Measurements from ENCODE around the gene TYMS.

The TYMS gene

GRCh38 chr18:657311-658000, at the start of gene TYMS:
TYMS (plus strand) TSS chr18:657653; CDS start chr18:657743, 90 bp downstream.
- peak; percentile 73 for DNase-seq

DNA sequence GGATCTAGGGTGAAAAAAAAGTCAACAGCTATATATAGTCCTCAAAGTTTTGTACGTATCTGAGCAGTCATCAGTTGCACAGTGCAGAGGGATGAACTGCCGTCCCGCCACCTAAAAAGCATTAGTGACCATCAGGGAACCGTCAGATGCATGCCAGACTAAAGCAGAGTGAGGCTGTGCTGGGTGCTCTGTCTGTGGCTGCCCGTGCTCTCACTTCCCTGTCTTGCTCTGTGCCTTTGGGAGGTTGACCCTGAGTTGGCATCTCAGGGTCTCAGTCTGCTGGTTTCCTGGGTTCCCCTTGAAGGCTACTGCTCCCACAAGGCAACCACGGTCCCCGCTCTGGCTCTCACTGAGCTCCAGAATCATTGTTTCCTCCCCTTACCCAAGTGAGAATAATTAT, 49.5 kb upstream of the TYMS start:
- DNase-seq = no peak

GRCh38 chr18:610214-610928, 47.1 kb upstream of the TYMS start:
- DNase-seq = no peak

DNA sequence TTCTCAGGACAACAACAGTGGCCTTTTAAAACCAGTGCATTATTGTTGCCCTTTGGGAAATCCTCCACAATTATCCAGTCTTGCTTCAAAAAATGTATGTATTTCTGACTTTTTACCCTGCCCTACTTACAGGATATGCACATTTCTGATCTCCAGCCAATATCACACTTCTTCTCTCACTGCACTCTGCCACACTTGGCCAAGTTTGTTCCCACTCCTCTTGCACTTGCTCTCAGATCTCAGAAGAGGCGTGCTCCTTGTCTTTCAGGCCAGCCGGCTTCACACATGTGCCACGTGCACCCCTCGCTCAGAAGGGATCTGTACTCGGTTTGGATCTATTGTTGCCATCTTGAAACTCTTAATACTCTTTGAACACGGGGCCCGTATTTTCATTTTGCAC, 45.3 kb upstream of the TYMS start:
- DNase-seq = no peak

- no peak for DNase-seq
Observed at GRCh38 chr18:614193-614592, 43.3 kb upstream of the TYMS start.

DNA sequence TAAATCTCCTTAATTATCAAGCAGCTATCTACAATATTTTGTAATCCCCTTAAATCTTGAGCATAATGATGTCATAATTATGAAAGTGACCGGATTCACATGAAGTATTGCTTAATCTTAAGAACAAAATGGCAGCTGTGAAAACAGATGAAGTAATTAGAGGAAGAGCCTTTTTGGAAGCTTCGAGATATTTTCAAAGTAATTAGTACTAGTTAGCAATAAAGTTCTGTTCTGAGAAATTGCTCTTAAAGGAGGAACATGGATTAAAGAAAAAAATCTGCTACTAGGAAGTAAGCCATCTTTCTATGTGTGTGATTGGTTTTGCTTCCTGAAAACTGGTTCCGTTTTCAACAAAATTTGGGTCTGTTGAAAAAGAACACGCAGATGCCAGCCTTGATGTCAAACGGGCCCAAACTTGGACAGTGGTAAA, 42.3 kb upstream of the TYMS start:
- no peak for DNase-seq

DNA sequence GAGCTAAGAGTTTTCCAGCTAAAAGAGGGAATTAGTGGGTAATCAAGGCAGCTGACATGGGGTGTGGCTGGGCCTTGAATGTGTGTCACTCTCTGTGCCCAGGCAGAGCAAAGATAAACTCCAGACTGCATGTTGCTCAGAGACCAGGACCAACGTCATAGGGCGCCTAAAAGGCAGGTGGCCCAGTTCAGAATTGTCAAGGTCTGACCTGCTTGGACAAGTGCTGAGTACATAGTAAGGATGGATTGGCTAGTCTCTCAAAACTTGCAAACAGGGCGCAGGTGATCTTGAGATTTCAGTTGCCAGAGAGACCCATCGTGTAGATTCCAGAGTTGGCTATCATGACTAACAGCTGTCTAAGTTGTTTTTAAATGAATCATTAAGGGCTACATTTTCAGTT, 41.7 kb upstream of the TYMS start:
- no peak for DNase-seq

GRCh38 chr18:616380-616995, 41.0 kb upstream of the TYMS start:
- peak; percentile 62 for DNase-seq

GRCh38 chr18:617970-618504, 39.4 kb upstream of the TYMS start:
- no peak for DNase-seq

GRCh38 chr18:618618-619017, 38.8 kb upstream of the TYMS start:
- DNase-seq = no peak

GRCh38 chr18:621291-622043, 36.0 kb upstream of the TYMS start:
- peak; percentile 19 for DNase-seq

DNA sequence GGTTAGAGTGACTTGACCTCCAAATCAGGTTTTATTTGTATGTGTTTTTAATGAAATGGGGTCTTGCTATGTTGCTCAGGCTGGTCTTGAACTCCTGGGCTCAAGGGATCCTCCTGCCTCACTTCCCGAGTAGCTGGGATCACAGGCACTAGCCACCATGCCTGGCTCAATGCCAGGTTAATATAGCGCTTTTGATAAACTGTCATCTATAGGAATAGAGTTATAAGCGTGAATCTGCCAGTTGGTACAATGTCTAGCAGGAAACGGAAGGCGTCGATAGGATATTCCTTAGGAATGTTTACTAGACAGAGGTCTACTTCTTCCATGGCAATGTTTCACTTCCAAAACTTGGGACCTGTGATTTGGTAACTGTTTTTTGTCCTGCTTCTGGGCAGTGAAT, 35.2 kb upstream of the TYMS start:
- DNase-seq = no peak

GRCh38 chr18:623761-624620, 33.5 kb upstream of the TYMS start:
- peak; percentile 55 for DNase-seq

DNA sequence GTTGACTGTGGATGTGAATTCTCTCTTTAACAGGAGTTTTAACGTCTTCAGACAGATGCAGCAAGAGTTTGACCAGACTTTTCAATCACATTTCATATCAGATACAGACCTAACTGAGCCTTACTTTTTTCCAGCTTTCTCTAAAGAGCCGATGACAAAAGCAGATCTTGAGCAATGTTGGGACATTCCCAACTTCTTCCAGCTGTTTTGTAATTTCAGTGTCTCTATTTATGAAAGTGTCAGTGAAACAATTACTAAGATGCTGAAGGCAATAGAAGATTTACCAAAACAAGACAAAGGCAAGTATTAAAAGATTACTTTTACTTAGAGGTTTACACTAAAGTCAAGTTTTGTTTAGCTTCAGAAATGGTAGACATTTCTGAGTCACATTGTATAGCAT, 30.2 kb upstream of the TYMS start:
- no peak for DNase-seq

DNA sequence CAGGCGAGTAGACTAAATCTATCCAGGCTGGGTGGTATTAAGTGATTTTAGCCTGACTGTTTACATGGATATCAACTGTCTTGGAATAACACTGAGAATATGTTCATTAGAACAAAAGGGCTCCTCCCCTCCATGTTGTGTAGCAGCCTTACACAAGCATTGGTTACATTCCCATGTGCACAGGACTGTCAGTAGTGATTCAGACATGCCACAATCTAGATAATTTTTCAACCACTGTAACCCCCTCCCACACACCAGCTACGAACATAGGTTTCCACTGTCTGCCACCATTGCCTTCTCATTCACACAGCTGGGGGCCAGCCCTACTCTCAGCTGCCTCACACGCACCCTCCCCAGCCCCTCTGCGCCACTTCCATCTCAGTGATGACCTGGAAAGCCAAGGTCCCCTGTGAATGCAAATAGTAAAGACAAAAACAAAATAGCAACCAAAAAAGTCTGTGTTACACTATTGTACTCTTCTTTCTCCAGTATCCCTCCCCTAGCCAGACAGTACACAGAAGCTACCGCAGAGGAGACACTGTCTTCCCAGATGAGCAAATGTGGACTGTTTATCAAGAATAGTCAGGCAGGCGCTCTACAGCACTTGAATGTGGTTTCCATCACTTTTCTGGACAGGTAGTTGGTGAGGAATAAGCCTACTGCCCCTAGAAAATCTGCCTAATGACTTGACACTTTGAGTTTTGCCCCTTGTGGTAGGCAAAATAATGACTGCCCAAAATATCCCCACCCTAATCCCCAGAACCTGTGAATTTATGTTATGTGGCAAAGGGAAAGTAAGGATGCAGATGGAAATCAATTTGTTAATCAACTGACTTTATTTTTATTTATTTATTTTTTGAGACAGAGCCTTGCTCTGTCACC, 27.9 kb upstream of the TYMS start:
- DNase-seq = no peak

- peak; percentile 17 for DNase-seq
Observed at GRCh38 chr18:631560-631959, 25.9 kb upstream of the TYMS start.

GRCh38 chr18:634551-635045, 22.9 kb upstream of the TYMS start:
- no peak for DNase-seq

DNA sequence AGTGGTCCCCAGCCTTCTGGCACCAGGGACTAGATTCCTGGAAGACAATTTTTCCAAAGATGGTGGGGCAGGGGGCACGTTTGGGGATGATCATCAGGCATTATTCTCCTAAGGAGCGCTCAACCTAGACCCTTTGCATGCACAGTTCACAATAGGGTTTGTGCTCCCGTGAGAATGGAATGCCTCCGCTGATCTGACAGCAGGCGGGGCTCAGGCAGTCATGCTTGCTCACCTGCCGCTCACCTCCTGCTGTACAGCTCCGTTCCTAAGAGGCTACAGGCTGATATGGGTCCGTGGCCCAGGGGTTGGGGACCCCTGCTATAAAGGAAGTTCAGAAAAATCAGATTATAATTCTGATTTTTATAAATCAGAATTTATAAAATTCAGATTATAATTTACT, 22.3 kb upstream of the TYMS start:
- no peak for DNase-seq

- DNase-seq = no peak
Observed at GRCh38 chr18:641224-641623, 16.2 kb upstream of the TYMS start.

DNA sequence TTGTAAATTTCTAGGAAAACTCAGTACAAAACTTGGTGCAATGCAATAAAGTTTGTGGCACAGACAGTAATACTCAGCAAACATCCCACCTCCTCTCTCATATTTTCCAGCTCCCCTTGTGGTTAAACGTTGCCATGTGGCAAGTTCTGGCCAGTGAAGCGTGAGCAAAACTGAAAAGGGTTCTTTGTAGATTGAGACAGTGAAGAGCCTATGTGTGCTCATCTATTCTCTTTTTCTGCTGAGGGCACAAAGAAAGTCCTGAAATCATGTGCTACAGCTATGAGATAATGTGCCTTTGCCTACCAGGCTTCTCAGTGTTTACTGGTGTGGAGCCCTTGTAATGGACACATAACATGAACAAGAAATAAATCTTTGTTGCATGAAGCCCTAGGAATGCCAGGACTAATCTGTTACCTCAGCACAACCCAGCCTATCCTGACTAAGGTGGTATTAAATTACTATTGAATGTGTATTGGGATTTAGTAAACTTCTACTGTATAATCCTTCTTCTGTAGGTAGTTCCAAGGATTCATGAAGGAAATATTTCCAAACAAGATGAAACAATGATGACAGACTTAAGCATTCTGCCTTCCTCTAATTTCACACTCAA, 13.0 kb upstream of the TYMS start:
- DNase-seq = no peak
